ENCODE measurements around the gene IGFL4.

IGFL4 gene

GRCh38 chr19:46002678-46003275 is 38.0 kb downstream of the IGFL4 start:
- H3K9ac ChIP-seq (ENCODE audit: low read depth, low read length) = no peak overlapping the region
- H3K27ac ChIP-seq (ENCODE audit: low read depth, low read length) = no peak overlapping the region
- H3K4me3 ChIP-seq (ENCODE audit: low read length) = no peak overlapping the region
- no peaks in the 10 kb centered on the region for H3K27me3 ChIP-seq (ENCODE audit: insufficient read depth, low read length)
- WGBS = 94% methylated on average over 15 of the region's 15 CpGs
- H3K4me1 ChIP-seq (ENCODE audit: insufficient read depth, low read length) = no peaks in the 10 kb centered on the region
- H3K36me3 ChIP-seq (ENCODE audit: insufficient read depth, low read length) = peaks cover 10% of the 10 kb centered on the region
- H3K9me3 ChIP-seq (ENCODE audit: insufficient read depth, low read depth, low read length) = no peaks in the 10 kb centered on the region

GRCh38 chr19:46000491-46001246 is 40.1 kb downstream of the IGFL4 start:
- Histone ChIP-seq H3K27ac (ENCODE audit: low read depth, low read length) (no peak overlapping the region), H3K9me3 (ENCODE audit: insufficient read depth, low read depth, low read length) (no peaks in the 10 kb centered on the region), H3K9ac (ENCODE audit: low read depth, low read length) (no peak overlapping the region), H3K4me1 (ENCODE audit: insufficient read depth, low read length) (peaks cover 5% of the 10 kb centered on the region; the same call in 1 of the 2 replicates), H3K36me3 (ENCODE audit: insufficient read depth, low read length) (peaks cover 14% of the 10 kb centered on the region; the same call in 1 of the 2 replicates), H3K27me3 (ENCODE audit: insufficient read depth, low read length) (no peaks in the 10 kb centered on the region), H3K4me3 (ENCODE audit: low read length) (peak overlapping the region; percentile 71)
- WGBS = 5% methylated on average over 34 of the region's 34 CpGs

GRCh38 chr19:45999653-46000121 is 41.1 kb downstream of the IGFL4 start:
- WGBS = 9% methylated on average over 14 of the region's 14 CpGs
- H3K36me3 ChIP-seq (ENCODE audit: insufficient read depth, low read length) = peaks cover 10% of the 10 kb centered on the region; the same call in 1 of the 2 replicates
- H3K27ac ChIP-seq (ENCODE audit: low read depth, low read length) = no peak overlapping the region
- no peaks in the 10 kb centered on the region for H3K9me3 ChIP-seq (ENCODE audit: insufficient read depth, low read depth, low read length)
- no peak overlapping the region for H3K9ac ChIP-seq (ENCODE audit: low read depth, low read length)
- peaks cover 5% of the 10 kb centered on the region; the same call in 1 of the 2 replicates for H3K4me1 ChIP-seq (ENCODE audit: insufficient read depth, low read length)
- H3K27me3 ChIP-seq (ENCODE audit: insufficient read depth, low read length) = no peaks in the 10 kb centered on the region
- peak overlapping the region; percentile 71 for H3K4me3 ChIP-seq (ENCODE audit: low read length)

- Histone ChIP-seq H3K9me3 (ENCODE audit: insufficient read depth, low read depth, low read length) (no peaks in the 10 kb centered on the region), H3K9ac (ENCODE audit: low read depth, low read length) (no peak overlapping the region), H3K36me3 (ENCODE audit: insufficient read depth, low read length) (peaks cover 7% of the 10 kb centered on the region; the same call in 1 of the 2 replicates), H3K4me1 (ENCODE audit: insufficient read depth, low read length) (peaks cover 5% of the 10 kb centered on the region; the same call in 1 of the 2 replicates), H3K4me3 (ENCODE audit: low read length) (no peak overlapping the region), H3K27me3 (ENCODE audit: insufficient read depth, low read length) (no peaks in the 10 kb centered on the region), H3K27ac (ENCODE audit: low read depth, low read length) (no peak overlapping the region)
- 92% methylated on average over 4 of the region's 4 CpGs for WGBS
Measured at GRCh38 chr19:45998834-45999233, 42.0 kb downstream of the IGFL4 start.

GRCh38 chr19:45996933-45997332 is 43.9 kb downstream of the IGFL4 start:
- 84% methylated on average over 8 of the region's 8 CpGs for WGBS
- Histone ChIP-seq H3K27me3 (ENCODE audit: insufficient read depth, low read length) (no peaks in the 10 kb centered on the region), H3K4me3 (ENCODE audit: low read length) (no peak overlapping the region), H3K4me1 (ENCODE audit: insufficient read depth, low read length) (peaks cover 5% of the 10 kb centered on the region; the same call in 1 of the 2 replicates), H3K27ac (ENCODE audit: low read depth, low read length) (no peak overlapping the region), H3K9me3 (ENCODE audit: insufficient read depth, low read depth, low read length) (no peaks in the 10 kb centered on the region), H3K9ac (ENCODE audit: low read depth, low read length) (no peak overlapping the region), H3K36me3 (ENCODE audit: insufficient read depth, low read length) (peaks cover 7% of the 10 kb centered on the region; the same call in 1 of the 2 replicates)

- Histone ChIP-seq H3K9ac (ENCODE audit: low read depth, low read length) (peak overlapping the region; percentile 80), H3K4me3 (ENCODE audit: low read length) (peak overlapping the region; percentile 98), H3K27ac (ENCODE audit: low read depth, low read length) (no peak overlapping the region), H3K36me3 (ENCODE audit: insufficient read depth, low read length) (peaks cover 7% of the 10 kb centered on the region; the same call in 1 of the 2 replicates), H3K27me3 (ENCODE audit: insufficient read depth, low read length) (no peaks in the 10 kb centered on the region), H3K9me3 (ENCODE audit: insufficient read depth, low read depth, low read length) (no peaks in the 10 kb centered on the region), H3K4me1 (ENCODE audit: insufficient read depth, low read length) (peaks cover 5% of the 10 kb centered on the region; the same call in 1 of the 2 replicates)
- WGBS = 20% methylated on average over 13 of the region's 13 CpGs
Measured at GRCh38 chr19:45995715-45996385, 45.0 kb downstream of the IGFL4 start.

GRCh38 chr19:45994998-45995714 is 45.6 kb downstream of the IGFL4 start, which contains the start of gene CCDC61:
CCDC61 (plus strand) TSS chr19:45995467; CDS start chr19:46003019, 7,552 bp downstream.
- no peaks in the 10 kb centered on the region for H3K9me3 ChIP-seq (ENCODE audit: insufficient read depth, low read depth, low read length)
- under 1% methylated on average over 34 of the region's 34 CpGs for WGBS
- no peak within 1 kb of the TSS for H3K27ac ChIP-seq (ENCODE audit: low read depth, low read length)
- H3K36me3 ChIP-seq (ENCODE audit: insufficient read depth, low read length) = peaks cover 7% of the 10 kb centered on the region; the same call in 1 of the 2 replicates
- peak within 1 kb of the TSS; percentile 80 for H3K9ac ChIP-seq (ENCODE audit: low read depth, low read length)
- no peaks in the 10 kb centered on the region for H3K27me3 ChIP-seq (ENCODE audit: insufficient read depth, low read length)
- H3K4me1 ChIP-seq (ENCODE audit: insufficient read depth, low read length) = peaks cover 5% of the 10 kb centered on the region; the same call in 1 of the 2 replicates
- peak within 1 kb of the TSS; percentile 98 for H3K4me3 ChIP-seq (ENCODE audit: low read length)

GRCh38 chr19:45994456-45994997 is 46.3 kb downstream of the IGFL4 start:
- H3K4me1 ChIP-seq (ENCODE audit: insufficient read depth, low read length) = peaks cover 5% of the 10 kb centered on the region; the same call in 1 of the 2 replicates
- H3K9ac ChIP-seq (ENCODE audit: low read depth, low read length) = no peak overlapping the region
- 25% methylated on average over 8 of the region's 8 CpGs for WGBS

GRCh38 chr19:45990113-45990728 is 50.6 kb downstream of the IGFL4 start:
- Histone ChIP-seq H3K4me3 (ENCODE audit: low read length) (no peak overlapping the region), H3K9ac (ENCODE audit: low read depth, low read length) (no peak overlapping the region), H3K9me3 (ENCODE audit: insufficient read depth, low read depth, low read length) (no peaks in the 10 kb centered on the region), H3K4me1 (ENCODE audit: insufficient read depth, low read length) (no peaks in the 10 kb centered on the region), H3K27me3 (ENCODE audit: insufficient read depth, low read length) (no peaks in the 10 kb centered on the region), H3K36me3 (ENCODE audit: insufficient read depth, low read length) (no peaks in the 10 kb centered on the region), H3K27ac (ENCODE audit: low read depth, low read length) (no peak overlapping the region)
- WGBS = 93% methylated on average over 12 of the region's 12 CpGs

More at GRCh38 chr19:45994456-45994997, 46.3 kb downstream of the IGFL4 start:
- H3K36me3 ChIP-seq (ENCODE audit: insufficient read depth, low read length) = peaks cover 7% of the 10 kb centered on the region; the same call in 1 of the 2 replicates
- H3K9me3 ChIP-seq (ENCODE audit: insufficient read depth, low read depth, low read length) = no peaks in the 10 kb centered on the region
- peak overlapping the region; percentile 98 for H3K4me3 ChIP-seq (ENCODE audit: low read length)
- H3K27me3 ChIP-seq (ENCODE audit: insufficient read depth, low read length) = no peaks in the 10 kb centered on the region
- H3K27ac ChIP-seq (ENCODE audit: low read depth, low read length) = no peak overlapping the region

Data from HUES64 (cell line).